ENCODE measurements around the gene TBC1D22A.

Gene TBC1D22A

DNA sequence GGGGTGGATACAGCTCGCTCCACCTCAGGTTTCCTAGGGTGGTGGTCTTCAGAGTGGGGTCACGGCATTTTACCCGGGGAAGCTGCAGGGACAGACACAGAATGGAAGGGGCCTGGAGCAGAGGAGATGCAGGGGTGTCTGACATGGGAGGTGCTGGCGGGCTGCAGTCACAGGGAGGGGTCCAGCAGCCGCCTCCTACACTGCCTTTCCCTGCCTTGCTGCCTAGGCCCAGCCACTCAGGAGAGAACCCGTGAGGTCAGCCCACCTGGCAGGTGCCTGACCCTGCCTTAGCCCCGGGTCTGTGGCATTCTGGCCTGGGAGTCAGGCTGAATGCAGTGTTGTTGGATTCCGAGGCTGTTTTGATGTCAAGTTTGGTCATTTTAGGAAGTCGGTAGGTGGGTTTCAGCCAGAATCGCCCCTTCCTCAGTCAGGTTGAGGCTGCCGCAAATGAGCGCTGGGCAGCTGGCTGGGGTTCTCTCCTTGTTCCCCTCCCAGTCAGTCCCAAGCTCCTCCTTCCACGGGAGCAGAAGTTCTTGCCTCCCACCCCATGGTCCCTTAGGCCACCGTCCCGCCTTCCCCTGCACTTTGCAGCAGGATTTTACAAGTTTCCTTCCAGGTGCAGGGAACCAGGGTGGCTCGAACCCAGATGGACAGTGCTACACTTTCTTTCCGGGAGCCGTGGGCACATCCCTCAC, 294.5 kb downstream of the TBC1D22A start:
- H3K27ac ChIP-seq (ENCODE audit: poor library complexity, severe bottlenecking) = no peak overlapping the region

DNA sequence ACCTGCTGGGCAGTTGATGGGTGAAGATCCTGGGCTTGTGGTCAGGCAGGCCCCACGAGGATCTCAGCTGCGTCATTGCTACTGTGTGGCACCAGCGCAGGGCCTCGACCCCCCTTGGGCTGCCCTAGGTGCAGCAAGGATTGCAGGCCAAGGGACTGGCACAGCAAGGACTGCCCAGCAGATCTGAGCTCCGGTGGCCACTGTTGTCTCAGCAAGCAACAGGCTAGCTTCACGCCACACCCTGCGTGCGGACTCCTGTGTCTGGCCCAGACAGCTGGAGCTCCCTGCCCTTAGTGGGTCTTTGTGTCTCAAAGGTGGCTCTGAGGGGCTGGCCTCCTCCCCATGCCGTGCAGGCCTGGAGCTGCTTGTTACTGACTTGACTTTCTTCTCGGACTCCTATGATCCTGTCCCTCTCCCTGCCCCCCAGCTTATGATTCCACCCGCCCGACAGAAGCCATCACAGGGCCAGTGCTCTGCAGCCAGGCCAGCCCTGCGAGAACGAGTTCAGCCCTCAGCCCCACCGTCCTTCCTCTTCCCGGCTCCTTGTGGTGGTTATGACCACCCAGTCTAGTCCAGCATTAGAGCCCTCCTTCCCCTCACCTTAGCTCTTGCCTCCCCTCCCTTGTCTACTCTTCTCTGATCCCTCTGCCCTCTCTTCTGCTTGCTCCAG, 295.6 kb downstream of the TBC1D22A start:
- H3K27me3 ChIP-seq (ENCODE audit: insufficient read depth, poor library complexity, severe bottlenecking) = no peaks in the 10 kb centered on the region
- H3K4me3 ChIP-seq (ENCODE audit: severe bottlenecking) = no peak overlapping the region
- H3K9me3 ChIP-seq (ENCODE audit: severe bottlenecking) = no peaks in the 10 kb centered on the region
- no peak overlapping the region for H3K27ac ChIP-seq (ENCODE audit: poor library complexity, severe bottlenecking)
- no peaks in the 10 kb centered on the region for H3K36me3 ChIP-seq (ENCODE audit: low read depth)
- no peak for ATAC-seq (ENCODE audit: low read depth)
- TF ChIP-seq, protein P1, sequence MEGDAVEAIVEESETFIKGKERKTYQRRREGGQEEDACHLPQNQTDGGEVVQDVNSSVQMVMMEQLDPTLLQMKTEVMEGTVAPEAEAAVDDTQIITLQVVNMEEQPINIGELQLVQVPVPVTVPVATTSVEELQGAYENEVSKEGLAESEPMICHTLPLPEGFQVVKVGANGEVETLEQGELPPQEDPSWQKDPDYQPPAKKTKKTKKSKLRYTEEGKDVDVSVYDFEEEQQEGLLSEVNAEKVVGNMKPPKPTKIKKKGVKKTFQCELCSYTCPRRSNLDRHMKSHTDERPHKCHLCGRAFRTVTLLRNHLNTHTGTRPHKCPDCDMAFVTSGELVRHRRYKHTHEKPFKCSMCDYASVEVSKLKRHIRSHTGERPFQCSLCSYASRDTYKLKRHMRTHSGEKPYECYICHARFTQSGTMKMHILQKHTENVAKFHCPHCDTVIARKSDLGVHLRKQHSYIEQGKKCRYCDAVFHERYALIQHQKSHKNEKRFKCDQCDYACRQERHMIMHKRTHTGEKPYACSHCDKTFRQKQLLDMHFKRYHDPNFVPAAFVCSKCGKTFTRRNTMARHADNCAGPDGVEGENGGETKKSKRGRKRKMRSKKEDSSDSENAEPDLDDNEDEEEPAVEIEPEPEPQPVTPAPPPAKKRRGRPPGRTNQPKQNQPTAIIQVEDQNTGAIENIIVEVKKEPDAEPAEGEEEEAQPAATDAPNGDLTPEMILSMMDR (IDR thresholded peaks at IDR 0.05; ENCODE audit: poor library complexity, severe bottlenecking) = no peak
- peak; percentile 55 for DNase-seq (ENCODE audit: low spot score)
- no peaks in the 10 kb centered on the region for H3K4me1 ChIP-seq (ENCODE audit: insufficient read depth, poor library complexity, severe bottlenecking)

More for the DNA sequence above, 294.5 kb downstream of the TBC1D22A start:
- no peaks in the 10 kb centered on the region for H3K27me3 ChIP-seq (ENCODE audit: insufficient read depth, poor library complexity, severe bottlenecking)
- TF ChIP-seq, protein P1 (IDR thresholded peaks at IDR 0.05; ENCODE audit: poor library complexity, severe bottlenecking) = no peak
- no peak overlapping the region for H3K4me3 ChIP-seq (ENCODE audit: severe bottlenecking)
- H3K36me3 ChIP-seq (ENCODE audit: low read depth) = no peaks in the 10 kb centered on the region
- DNase-seq (ENCODE audit: low spot score) = no peak
- no peaks in the 10 kb centered on the region for H3K4me1 ChIP-seq (ENCODE audit: insufficient read depth, poor library complexity, severe bottlenecking)
- ATAC-seq (ENCODE audit: low read depth) = no peak
- no peaks in the 10 kb centered on the region for H3K9me3 ChIP-seq (ENCODE audit: severe bottlenecking)

DNA sequence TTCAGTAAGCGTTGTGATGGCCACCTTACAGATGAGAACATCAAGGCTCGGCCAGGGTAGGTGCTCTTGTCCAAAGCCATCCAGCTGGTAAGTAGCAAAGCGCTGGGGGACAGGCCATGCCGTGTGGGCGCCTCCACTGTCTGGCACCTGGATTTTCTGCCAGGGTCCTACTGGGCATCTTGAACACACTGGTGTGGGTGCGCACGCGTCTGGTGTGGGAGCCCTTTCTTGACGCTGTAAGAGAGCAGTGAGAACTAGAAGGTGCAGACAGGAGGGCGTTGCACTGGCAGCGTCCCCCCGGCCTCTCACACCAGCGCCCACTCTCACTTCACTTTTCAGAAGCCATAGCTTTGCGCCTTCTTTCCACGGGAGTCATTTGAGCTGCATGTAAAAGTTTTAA, 296.6 kb downstream of the TBC1D22A start:
- no peak for ATAC-seq (ENCODE audit: low read depth)
- Histone ChIP-seq H3K27ac (ENCODE audit: poor library complexity, severe bottlenecking) (no peak overlapping the region), H3K4me1 (ENCODE audit: insufficient read depth, poor library complexity, severe bottlenecking) (no peaks in the 10 kb centered on the region), H3K27me3 (ENCODE audit: insufficient read depth, poor library complexity, severe bottlenecking) (no peaks in the 10 kb centered on the region), H3K4me3 (ENCODE audit: severe bottlenecking) (no peak overlapping the region), H3K36me3 (ENCODE audit: low read depth) (no peaks in the 10 kb centered on the region), H3K9me3 (ENCODE audit: severe bottlenecking) (no peaks in the 10 kb centered on the region)
- TF ChIP-seq, protein P1 (IDR thresholded peaks at IDR 0.05; ENCODE audit: poor library complexity, severe bottlenecking) = no peak
- peak; percentile 32 for DNase-seq (ENCODE audit: low spot score)

DNA sequence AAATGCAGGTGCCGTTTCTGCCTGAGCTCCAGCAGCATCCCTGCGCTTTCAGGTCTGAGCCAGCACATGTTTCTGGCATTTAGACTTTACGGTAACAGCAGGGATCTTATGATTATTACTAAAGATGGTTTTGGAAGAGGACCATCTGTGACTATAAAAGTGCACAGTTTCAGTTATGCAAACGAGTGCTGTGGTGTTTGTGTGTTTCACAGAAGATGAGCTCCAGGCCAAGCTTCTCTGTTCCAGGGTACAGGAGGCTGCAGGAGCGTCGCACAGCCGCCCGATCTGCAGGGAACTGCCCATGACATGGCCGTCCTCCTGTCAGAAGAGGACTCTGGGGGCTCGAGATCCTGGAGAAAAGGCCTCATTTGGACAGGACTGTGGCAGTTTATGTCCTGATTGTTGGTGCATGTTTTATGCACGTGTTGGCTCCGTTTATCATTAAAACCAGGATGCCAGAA, 297.3 kb downstream of the TBC1D22A start:
- ATAC-seq (ENCODE audit: low read depth) (no peak), DNase-seq (ENCODE audit: low spot score) (peak; percentile 14)
- no peaks in the 10 kb centered on the region for H3K9me3 ChIP-seq (ENCODE audit: severe bottlenecking)
- H3K27ac ChIP-seq (ENCODE audit: poor library complexity, severe bottlenecking) = no peak overlapping the region
- no peaks in the 10 kb centered on the region for H3K4me1 ChIP-seq (ENCODE audit: insufficient read depth, poor library complexity, severe bottlenecking)
- H3K36me3 ChIP-seq (ENCODE audit: low read depth) = no peaks in the 10 kb centered on the region
- TF ChIP-seq, protein P1 (IDR thresholded peaks at IDR 0.05; ENCODE audit: poor library complexity, severe bottlenecking) = no peak
- H3K27me3 ChIP-seq (ENCODE audit: insufficient read depth, poor library complexity, severe bottlenecking) = no peaks in the 10 kb centered on the region
- H3K4me3 ChIP-seq (ENCODE audit: severe bottlenecking) = no peak overlapping the region

DNA sequence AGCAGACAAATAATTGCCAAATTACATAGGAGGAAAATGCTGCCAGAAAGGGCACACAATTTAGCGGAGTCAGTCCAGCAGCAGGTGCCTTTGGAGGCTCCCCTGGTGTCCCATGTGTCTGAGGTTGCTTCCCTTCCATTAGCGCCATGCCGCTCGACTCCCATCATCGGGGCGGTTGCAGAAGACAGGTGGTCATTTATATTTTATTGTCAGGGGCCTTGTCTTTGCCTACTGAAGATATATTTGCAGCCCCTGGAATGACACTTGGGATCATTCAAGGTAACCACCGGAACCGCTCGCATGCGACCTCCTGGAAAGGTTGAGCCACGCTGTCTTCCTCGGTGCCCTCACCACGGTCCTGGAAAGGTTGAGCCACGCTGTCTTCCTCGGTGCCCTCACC, 298.3 kb downstream of the TBC1D22A start:
- H3K36me3 ChIP-seq (ENCODE audit: low read depth) = no peaks in the 10 kb centered on the region

More for the DNA sequence above, 298.3 kb downstream of the TBC1D22A start:
- ATAC-seq (ENCODE audit: low read depth) (no peak), DNase-seq (ENCODE audit: low spot score) (peak; percentile 9)
- H3K27me3 ChIP-seq (ENCODE audit: insufficient read depth, poor library complexity, severe bottlenecking) = no peaks in the 10 kb centered on the region
- no peaks in the 10 kb centered on the region for H3K4me1 ChIP-seq (ENCODE audit: insufficient read depth, poor library complexity, severe bottlenecking)
- no peak overlapping the region for H3K4me3 ChIP-seq (ENCODE audit: severe bottlenecking)
- TF ChIP-seq, protein P1 (IDR thresholded peaks at IDR 0.05; ENCODE audit: poor library complexity, severe bottlenecking) = no peak
- no peaks in the 10 kb centered on the region for H3K9me3 ChIP-seq (ENCODE audit: severe bottlenecking)
- H3K27ac ChIP-seq (ENCODE audit: poor library complexity, severe bottlenecking) = no peak overlapping the region

All from RWPE2 (cell line).